Activated naive CD4-positive, alpha-beta T cell treated with anti-CD3 and anti-CD28 coated beads, Interleukin-2, amount 50 U/mL, for 72 hours (primary cell): ENCODE data around the gene BCR. TPM values are rescaled to one million over a fixed set of nuclear protein-coding genes. Genes with fewer than 3 reads are reported as not detected.

Experiments used
- total RNA-seq, 2 donors: library from RNA; stranded (reverse); gene quantifications; one replicate each; pipeline ENCODE4 v1.2.3, GENCODE V29; 2022

BCR gene
- total RNA-seq, 2 donors from 2014 or later, result 44.9 to 63.7 TPM

Other genes starting within 250 kb of the BCR start
- gene GNAZ, start 110.0 kb upstream of the BCR start, total RNA-seq, result under 1 TPM; 0.39 to 0.61 TPM
- under 1 TPM; 0.18 to 0.33 TPM for gene RSPH14, start 38.5 kb upstream of the BCR start, total RNA-seq
- under 1 TPM in 1 of 2 donors, not detected in 1; 0.25 TPM for gene RAB36, start 35.0 kb upstream of the BCR start, total RNA-seq